ENCODE results near the gene CCDC38.

Gene CCDC38

GRCh38 chr12:95836185-95836609, 106.2 kb downstream of the CCDC38 start:
- no peak for DNase-seq (ENCODE audit: low spot score)

GRCh38 chr12:95834572-95834971, 107.8 kb downstream of the CCDC38 start:
- DNase-seq (ENCODE audit: low spot score), result no peak

GRCh38 chr12:95830335-95831089, 111.9 kb downstream of the CCDC38 start:
- DNase-seq (ENCODE audit: low spot score), result no peak

GRCh38 chr12:95829395-95829794, 113.0 kb downstream of the CCDC38 start:
- no peak for DNase-seq (ENCODE audit: low spot score)

GRCh38 chr12:95820096-95820703, 122.2 kb downstream of the CCDC38 start:
- DNase-seq (ENCODE audit: low spot score), result no peak

Data from left forelimb (tissue), 1 donor.